Fibroblast of the conjunctiva (primary cell): ENCODE data around the gene ATRN.

ENCODE experiments used
- DNase-seq: peaks from one replicate; pipeline ENCODE4 v3.0.0-alpha.2; 2010; ENCODE audit warnings: low read depth

The ATRN gene

GRCh38 chr20:3674995-3675900, 204.4 kb downstream of the ATRN start:
- no peak for DNase-seq

GRCh38 chr20:3677733-3678132, 206.9 kb downstream of the ATRN start:
- DNase-seq = peak; percentile 57

- DNase-seq = no peak
These were observed 207.4 kb downstream of the ATRN start for GRCh38 chr20:3678198-3678597.

- no peak for DNase-seq
These were observed 208.3 kb downstream of the ATRN start for GRCh38 chr20:3678856-3679720.

- peak; percentile 73 for DNase-seq
These were observed 209.2 kb downstream of the ATRN start for GRCh38 chr20:3679749-3680700.

- DNase-seq = no peak
These were observed 210.0 kb downstream of the ATRN start for GRCh38 chr20:3680701-3681351.

- no peak for DNase-seq
These were observed 210.6 kb downstream of the ATRN start for GRCh38 chr20:3681352-3681930.

- peak; percentile 61 for DNase-seq
These were observed 211.3 kb downstream of the ATRN start, which contains the start of gene ADAM33 for GRCh38 chr20:3681931-3682781. Gene ADAM33 (minus strand): TSS chr20:3682010. CDS start chr20:3682004, 6 bp downstream.

GRCh38 chr20:3685341-3685740, 214.5 kb downstream of the ATRN start:
- DNase-seq = no peak

- DNase-seq = no peak
These were observed 215.6 kb downstream of the ATRN start for GRCh38 chr20:3686421-3686820.

GRCh38 chr20:3686867-3687321, 216.1 kb downstream of the ATRN start:
- peak; percentile 90 for DNase-seq

- peak; percentile 65 for DNase-seq
These were observed 216.8 kb downstream of the ATRN start for GRCh38 chr20:3687655-3688054.

- no peak for DNase-seq
These were observed 219.2 kb downstream of the ATRN start for GRCh38 chr20:3689978-3690377.

- no peak for DNase-seq
These were observed 219.6 kb downstream of the ATRN start for GRCh38 chr20:3690413-3690812.

GRCh38 chr20:3691306-3691705, 220.5 kb downstream of the ATRN start:
- no peak for DNase-seq

- DNase-seq = no peak
These were observed 221.1 kb downstream of the ATRN start for GRCh38 chr20:3691897-3692296.

- DNase-seq = no peak
These were observed 222.0 kb downstream of the ATRN start for GRCh38 chr20:3692706-3693294.

- no peak for DNase-seq
These were observed 222.6 kb downstream of the ATRN start for GRCh38 chr20:3693376-3693775.

- DNase-seq = no peak
These were observed 224.0 kb downstream of the ATRN start for GRCh38 chr20:3694864-3695263.
